ENCODE results near the gene AURKA. TPM values are rescaled to one million over a fixed set of nuclear protein-coding genes. Genes with fewer than 3 reads are reported as not detected.

Gene AURKA
- total and polyA plus RNA-seq, 7 donors = 1.2 to 25.1 (median 3.0) TPM

GRCh38 chr20:56417402-56417801 lies 25.4 kb upstream of the AURKA start:
- H3K27me3 ChIP-seq = no peaks in the 10 kb centered on the region
- no peaks in the 10 kb centered on the region for H3K9me3 ChIP-seq
- TF ChIP-seq EP300 (IDR thresholded peaks at IDR 0.05) = no peak
- TF ChIP-seq CTCF (IDR thresholded peaks at IDR 0.05) = no peak
- TF ChIP-seq POLR2AphosphoS5 (IDR thresholded peaks at IDR 0.05) = no peak
- no peak for TF ChIP-seq POLR2A (IDR thresholded peaks at IDR 0.05)
- DNase-seq = no peak
- no peaks in the 10 kb centered on the region for H3K4me1 ChIP-seq
- 87 to 91% methylated on average over 7 of the region's 7 CpGs for WGBS, 2 donors
- intact Hi-C loops (cut with DNase I) = no loop called here
- no peak overlapping the region for H3K27ac ChIP-seq
- H3K4me3 ChIP-seq = no peak overlapping the region
- no peaks in the 10 kb centered on the region for H3K36me3 ChIP-seq

- no peaks in the 10 kb centered on the region for H3K27me3 ChIP-seq
- no peak for TF ChIP-seq EP300 (IDR thresholded peaks at IDR 0.05)
- TF ChIP-seq POLR2AphosphoS5 (IDR thresholded peaks at IDR 0.05) = no peak
- no peak for TF ChIP-seq POLR2A (IDR thresholded peaks at IDR 0.05)
- TF ChIP-seq CTCF (IDR thresholded peaks at IDR 0.05) = no peak
- H3K27ac ChIP-seq = no peak overlapping the region
- H3K4me1 ChIP-seq = no peaks in the 10 kb centered on the region
- H3K36me3 ChIP-seq = no peaks in the 10 kb centered on the region
- intact Hi-C loops (cut with DNase I) = no loop called here
- H3K4me3 ChIP-seq = no peak overlapping the region
- WGBS, 2 donors = 79 to 83% methylated on average over 12 of the region's 12 CpGs
- DNase-seq = no peak
- no peaks in the 10 kb centered on the region for H3K9me3 ChIP-seq
Observed at GRCh38 chr20:56414842-56415765, 23.1 kb upstream of the AURKA start.

GRCh38 chr20:56412949-56413348 lies 20.9 kb upstream of the AURKA start:
- TF ChIP-seq EP300 (IDR thresholded peaks at IDR 0.05) (no peak), POLR2A (IDR thresholded peaks at IDR 0.05) (no peak), POLR2AphosphoS5 (IDR thresholded peaks at IDR 0.05) (no peak), CTCF (IDR thresholded peaks at IDR 0.05) (no peak)
- intact Hi-C loops (cut with DNase I) = no loop called here
- 91 to 98% methylated on average over 3 of the region's 3 CpGs for WGBS, 2 donors
- peaks cover 0 to 12% (median under 1%) of the 10 kb centered on the region in 4 donors for H3K36me3 ChIP-seq
- H3K4me1 ChIP-seq = no peaks in the 10 kb centered on the region
- peak overlapping the region in 2 of 4 donors; percentile 12 to 29 for H3K4me3 ChIP-seq
- DNase-seq = no peak
- peak overlapping the region in 3 of 4 donors; percentile 49 to 63 (median 55) for H3K27ac ChIP-seq
- no peaks in the 10 kb centered on the region for H3K9me3 ChIP-seq
- H3K27me3 ChIP-seq = no peaks in the 10 kb centered on the region

GRCh38 chr20:56412473-56412790 lies 20.4 kb upstream of the AURKA start:
- Histone ChIP-seq H3K4me3 (peak overlapping the region in 2 of 4 donors; percentile 12 to 29), H3K27me3 (no peaks in the 10 kb centered on the region), H3K27ac (peak overlapping the region; percentile 33 to 63 (median 52)), H3K9me3 (no peaks in the 10 kb centered on the region), H3K36me3 (peaks cover 0 to 18% (median 6%) of the 10 kb centered on the region in 4 donors), H3K4me1 (no peaks in the 10 kb centered on the region)
- TF ChIP-seq POLR2AphosphoS5 (IDR thresholded peaks at IDR 0.05) (no peak), EP300 (IDR thresholded peaks at IDR 0.05) (no peak), POLR2A (IDR thresholded peaks at IDR 0.05) (no peak), CTCF (IDR thresholded peaks at IDR 0.05) (no peak)
- intact Hi-C loops (cut with DNase I) = no loop called here
- 85 to 94% methylated on average over 7 of the region's 7 CpGs for WGBS, 2 donors
- no peak for DNase-seq
